ENCODE data around the gene KRT6C.
"Not testable (repeated sequence)": the region's sequence is repeated elsewhere in the genome, so short reads cannot be mapped to it uniquely, and the experiment has no call there.

Gene KRT6C

GRCh38 chr12:52473768-52474167 lies at the start of gene KRT6C:
KRT6C (minus strand) TSS chr12:52473805; CDS start chr12:52473737, 68 bp downstream.
- DNase-seq: no peak

DNA sequence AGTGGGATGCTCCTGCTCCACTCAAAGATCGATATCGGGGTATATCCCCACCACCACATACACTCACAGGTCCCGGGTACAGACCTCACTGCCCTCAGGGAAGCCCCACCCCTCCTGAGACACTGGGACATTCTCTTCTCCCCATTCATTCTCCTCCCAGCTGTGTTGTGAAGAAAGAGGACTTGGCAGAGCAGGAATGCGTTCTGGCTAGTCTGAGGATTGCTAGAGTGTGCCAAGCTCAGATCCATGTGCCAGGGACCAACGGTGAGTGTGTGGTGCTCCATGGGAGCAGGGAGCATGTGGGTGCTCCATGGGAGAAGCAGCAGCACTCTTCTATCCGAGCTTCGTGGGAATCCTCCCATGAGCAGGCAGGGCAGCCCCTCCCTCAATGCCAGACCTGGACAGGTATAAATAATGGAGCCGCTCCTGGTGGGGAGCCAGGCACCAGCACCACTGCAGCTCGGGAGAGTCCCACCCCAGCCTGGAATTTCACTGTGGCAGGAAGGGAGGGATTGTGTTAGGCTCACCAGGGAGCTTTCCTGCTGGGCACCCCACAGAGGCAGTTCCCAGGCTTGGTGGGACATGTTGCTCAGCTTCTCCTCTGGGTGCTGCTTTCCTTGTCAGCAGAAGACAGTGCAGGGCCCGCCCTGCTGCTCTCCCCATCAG lies 48.9 kb upstream of the KRT6C start:
- DNase-seq: no peak

DNA sequence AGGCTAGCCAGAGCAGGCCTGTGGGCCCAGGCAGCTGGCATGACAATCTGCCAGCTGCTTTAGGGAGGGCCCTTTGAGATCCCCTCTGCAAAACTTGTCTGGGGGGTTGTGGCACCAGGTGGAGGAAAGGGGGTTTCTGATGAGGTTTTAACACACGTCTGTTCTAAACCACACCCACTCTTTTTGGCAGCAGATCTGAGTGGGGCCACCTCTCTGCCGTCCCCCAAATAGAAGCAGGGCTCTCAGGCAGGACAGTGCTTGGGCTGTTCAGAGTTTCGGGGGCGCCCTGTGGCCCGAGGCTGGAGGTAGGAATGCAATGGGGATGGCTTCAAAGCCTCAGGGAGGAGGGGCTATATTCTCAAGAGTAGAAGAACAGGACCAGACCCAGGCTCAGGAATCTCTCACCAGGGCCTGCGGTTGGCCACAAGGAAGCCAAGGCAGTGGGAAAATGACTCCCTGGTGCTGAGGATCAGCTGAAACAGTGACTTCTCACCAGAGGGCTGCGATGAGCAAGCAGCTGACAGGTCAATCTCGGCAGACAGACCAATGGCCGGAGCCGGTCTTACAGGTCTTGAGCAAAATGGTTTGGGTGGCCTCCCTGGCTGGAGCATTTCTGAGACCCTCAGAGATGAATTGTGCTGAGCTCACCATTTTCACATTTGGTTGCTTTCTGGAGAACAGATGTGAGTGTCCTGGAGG lies 48.1 kb upstream of the KRT6C start:
- DNase-seq: no peak

GRCh38 chr12:52521175-52521567 lies 47.6 kb upstream of the KRT6C start:
- DNase-seq: no peak

DNA sequence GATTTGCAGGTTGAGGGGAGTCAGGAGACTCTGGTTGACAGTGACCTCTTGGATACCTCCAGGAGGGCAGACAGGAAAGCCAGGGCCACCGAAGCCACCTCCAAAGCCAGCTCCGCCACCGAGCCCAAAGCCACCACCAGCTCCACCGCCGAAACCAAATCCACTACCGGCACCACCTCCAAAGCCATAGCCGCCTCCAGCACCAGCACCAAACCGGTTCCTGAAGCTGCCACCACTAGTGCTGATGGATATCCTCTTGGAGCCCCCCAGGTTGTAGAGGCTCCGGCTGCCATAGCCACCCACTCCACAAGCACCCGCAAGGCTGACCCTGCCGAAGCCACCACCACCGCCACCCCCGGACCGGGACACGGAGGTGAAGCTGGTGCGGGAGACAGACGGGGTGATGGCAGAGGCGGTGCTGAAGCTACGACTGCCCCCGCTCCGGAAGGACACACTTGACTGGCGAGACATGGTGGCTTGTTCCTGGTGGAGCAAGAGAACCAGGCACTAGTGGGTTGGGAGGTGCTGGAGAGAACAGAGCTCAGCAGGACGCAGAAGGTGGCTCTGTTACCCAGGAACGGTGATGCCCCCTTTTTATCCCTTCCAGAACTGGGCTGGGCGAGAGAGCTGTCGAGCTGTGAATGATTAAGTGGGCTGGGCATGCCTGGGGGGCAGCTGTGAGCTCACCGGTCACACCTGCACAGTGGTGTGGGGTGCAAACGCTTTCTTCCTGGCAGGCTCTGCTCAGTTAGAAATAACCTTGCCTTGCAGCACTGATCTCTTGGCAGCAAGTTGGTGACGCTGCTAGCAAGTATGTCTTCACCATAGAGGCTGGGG lies 46.4 kb upstream of the KRT6C start, which contains the start of gene KRT5:
Gene KRT5 (minus strand): TSS at position 569 of the 837 bp plus-strand sequence. CDS start 98 bp downstream, at position 471.
- no peak for DNase-seq

- no peak for DNase-seq
These were observed 45.7 kb upstream of the KRT6C start for GRCh38 chr12:52519387-52519703.

DNA sequence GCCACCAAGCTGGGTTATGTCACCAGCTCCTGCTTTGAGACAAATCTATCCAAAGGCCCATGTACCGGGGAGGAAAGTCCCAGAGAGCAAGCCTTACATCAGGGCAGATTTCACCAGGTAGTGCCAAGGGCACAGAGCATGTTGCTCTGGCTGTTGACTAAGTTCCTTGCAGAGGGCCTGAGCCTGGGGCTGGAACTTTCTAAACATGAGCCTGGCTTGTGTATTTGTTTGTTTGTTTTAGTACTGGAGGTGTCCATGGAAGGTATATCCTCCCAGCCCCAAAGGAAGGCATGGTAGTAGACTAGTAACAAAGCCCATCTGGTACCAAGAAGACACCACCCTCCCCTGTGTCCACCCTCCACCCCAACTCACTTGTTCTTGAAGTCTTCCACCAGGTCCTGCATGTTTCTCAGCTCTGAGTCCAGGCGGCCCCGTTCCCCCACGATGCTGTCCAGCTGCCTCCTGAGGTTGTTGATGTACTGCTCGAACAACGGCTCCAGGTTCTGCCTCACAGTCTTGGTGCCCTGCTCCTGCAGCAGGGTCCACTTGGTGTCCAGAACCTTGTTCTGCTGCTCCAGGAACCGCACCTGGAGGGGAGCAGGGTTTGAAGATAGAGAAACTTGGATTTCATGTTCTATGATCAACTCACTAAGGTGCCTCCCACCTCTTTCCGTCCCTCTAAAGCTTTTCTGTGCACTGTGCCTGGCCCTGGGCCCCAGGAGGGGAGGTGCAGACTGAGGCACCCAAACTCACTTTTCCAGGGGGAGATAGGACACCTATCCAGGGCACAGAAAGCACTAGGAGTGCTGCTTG lies 45.2 kb upstream of the KRT6C start:
- DNase-seq: no peak

DNA sequence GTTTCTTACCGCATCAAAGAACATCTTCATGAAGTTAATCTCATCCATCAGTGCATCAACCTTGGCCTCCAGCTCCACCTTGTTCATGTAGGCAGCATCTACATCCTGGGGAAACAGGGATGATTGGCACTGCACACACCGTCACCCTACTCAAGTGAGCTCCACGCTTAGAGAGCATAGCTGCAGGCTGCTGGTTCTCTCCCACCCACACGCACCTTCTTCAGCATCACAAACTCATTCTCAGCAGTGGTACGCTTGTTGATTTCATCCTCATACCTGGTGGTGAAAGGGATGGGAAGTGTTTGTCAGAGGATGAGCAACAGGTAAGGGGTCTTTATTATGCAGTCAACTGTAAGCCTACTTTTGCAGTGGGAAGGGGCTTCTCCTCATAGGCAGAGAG lies 44.3 kb upstream of the KRT6C start:
- DNase-seq: no peak

DNA sequence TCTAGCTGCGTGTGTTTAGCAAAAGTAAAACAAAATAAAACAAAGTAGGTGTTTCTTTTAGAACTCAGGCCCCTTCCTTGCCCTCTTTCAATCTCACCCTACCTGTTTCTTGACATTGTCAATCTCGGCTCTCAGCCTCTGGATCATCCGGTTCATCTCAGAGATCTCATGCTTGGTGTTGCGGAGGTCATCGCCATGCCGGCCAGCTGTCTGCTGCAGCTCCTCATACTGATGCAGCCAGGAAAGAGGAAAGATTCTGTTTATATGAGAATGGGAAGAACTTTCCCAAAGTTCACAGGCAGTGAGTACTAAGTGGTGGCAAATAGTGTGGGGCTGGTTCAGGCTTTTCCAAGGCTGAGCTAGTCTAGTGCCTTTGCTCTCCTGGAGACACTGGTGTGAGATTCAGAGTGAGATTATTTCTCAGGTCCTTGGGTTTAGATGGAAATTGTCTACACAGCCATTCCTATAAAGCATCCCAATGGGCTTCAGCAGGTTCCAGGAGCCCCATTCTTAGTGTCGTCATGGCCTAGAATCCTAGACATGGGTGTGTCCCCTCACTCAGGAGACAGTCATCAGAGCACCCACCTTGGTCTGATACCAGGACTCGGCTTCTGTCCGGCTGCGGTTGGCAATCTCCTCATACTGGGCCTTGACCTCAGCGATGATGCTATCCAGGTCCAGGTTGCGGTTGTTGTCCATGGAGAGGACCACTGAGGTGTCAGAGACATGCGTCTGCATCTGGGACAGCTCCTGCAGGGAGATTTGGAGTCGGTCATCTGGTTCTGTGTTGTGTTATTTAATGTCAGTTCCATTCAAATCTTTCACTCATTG lies 43.6 kb upstream of the KRT6C start:
- no peak for DNase-seq

GRCh38 chr12:52515927-52516831 lies 42.6 kb upstream of the KRT6C start:
- no peak for DNase-seq

DNA sequence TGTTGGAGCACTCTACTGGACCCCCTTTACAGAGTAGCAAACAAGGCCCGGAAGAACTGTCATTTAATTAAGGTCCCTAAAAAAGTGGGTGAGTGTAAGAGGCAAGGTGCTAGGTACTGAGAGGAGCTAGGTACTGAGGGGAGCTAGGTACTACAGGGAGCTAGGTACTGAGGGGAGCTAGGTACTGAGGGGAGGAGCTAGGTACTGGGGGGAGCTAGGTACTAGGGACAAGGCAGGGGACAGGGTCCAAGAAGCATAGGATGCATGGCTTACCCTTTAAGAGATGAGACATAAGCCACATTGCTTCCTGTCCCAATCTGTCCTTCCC lies 41.7 kb upstream of the KRT6C start:
- DNase-seq: no peak

GRCh38 chr12:52514471-52515318 lies 41.1 kb upstream of the KRT6C start:
- no peak for DNase-seq

GRCh38 chr12:52513736-52514135 lies 40.1 kb upstream of the KRT6C start:
- no peak for DNase-seq

DNA sequence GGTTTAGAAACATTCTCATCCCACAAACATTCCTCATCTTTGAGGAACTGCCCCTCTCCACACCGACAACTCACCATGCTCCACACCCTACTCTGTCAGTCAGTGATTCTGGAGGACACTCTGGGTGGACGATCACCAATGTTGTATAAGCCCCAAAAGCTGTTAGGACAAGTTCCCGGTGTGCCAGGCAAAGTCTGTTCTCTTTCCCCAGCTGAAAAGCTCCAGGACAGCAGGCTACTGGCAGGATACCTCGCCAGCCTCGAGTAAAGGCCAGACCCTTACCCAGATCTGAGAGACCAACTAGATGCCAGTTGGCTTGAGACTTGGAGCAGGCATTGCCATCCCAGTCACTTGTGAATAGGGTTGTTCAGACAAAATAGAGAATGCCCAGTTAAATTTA lies 34.6 kb upstream of the KRT6C start:
- DNase-seq: no peak

GRCh38 chr12:52506858-52507715 lies 33.5 kb upstream of the KRT6C start:
- DNase-seq: peak; percentile 32

DNA sequence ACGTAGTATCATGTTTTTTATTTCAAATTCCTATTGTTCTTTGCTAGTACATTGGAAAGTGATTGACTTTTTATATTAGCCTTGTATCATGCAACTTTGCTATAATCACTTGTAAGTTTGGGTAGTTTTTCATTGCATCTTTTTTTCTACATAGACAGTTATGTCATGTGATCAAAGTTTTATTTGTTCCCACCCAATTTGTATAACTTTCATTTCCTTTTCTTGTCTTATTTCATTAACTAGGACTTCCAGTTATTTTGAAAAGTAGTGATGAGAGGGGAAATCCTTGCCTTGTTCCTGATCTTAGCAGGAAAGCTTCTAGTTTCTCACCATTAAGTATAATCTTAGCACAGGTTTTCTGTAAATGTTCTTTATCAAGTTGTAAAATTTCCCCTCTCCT lies 29.3 kb upstream of the KRT6C start:
- no peak for DNase-seq

- DNase-seq: no peak
These were observed 27.9 kb upstream of the KRT6C start for GRCh38 chr12:52501490-52501889.

DNA sequence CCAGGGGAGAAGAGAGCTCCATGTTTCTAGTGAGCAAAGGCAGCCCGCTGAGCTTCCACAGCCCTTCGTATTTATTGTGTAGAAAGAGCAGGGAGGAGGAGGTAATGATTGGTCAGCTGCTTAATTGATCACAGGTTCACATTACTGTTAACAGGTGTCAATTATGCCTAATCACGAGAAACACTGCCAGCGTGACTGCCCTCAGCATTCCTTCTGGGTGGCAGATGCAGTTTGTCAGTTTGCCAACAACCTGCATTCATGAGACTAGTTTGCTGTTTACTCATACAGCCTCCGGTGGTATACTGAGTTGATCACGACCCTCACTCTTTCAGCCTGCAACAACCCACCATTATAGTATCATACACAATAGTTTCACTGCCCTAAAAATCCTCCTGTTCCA lies 27.0 kb upstream of the KRT6C start:
- DNase-seq: not testable (repeated sequence)
